Activated B cell treated with CpG ODN at 0.5 μM for 24 hours (primary cell): ENCODE results near the gene PRKCH. TPM values are rescaled to one million over a fixed set of nuclear protein-coding genes. Genes with fewer than 3 reads are reported as not detected.

Experiments used
- ATAC-seq: fragments of 200-7000 bp; cut with Tn5 transposase; one replicate; pipeline ENCODE4 v1.10.0; 2021; ENCODE audit warnings: low read depth, mild to moderate bottlenecking, moderate library complexity
- CTCF ChIA-PET: fragments of 350-600 bp; sonication (Branson Sonifier 250); formaldehyde crosslinking; loops from one replicate; lab custom pipeline; 2021; ENCODE audit warnings: antibody characterized with exemption; lab: Charles Lee
- POLR2A ChIA-PET: fragments of 350-600 bp; sonication (Branson Sonifier 250); formaldehyde crosslinking; loops from one replicate; lab custom pipeline; 2021; ENCODE audit warnings: antibody characterized with exemption; lab: Charles Lee
- DNase-seq: peaks from one replicate; pipeline ENCODE4 v3.0.0; 2022
- H3K27ac Mint-ChIP-seq: one replicate; pipeline ENCODE4 v1.8.0; 2020; ENCODE audit warnings: mixed read lengths
- H3K27me3 Mint-ChIP-seq: one replicate; pipeline ENCODE4 v1.8.0; 2021; ENCODE audit warnings: mixed read lengths
- H3K36me3 Mint-ChIP-seq: one replicate; pipeline ENCODE4 v1.8.0; 2021; ENCODE audit warnings: low read depth, mixed read lengths
- H3K4me1 Mint-ChIP-seq: one replicate; pipeline ENCODE4 v1.8.0; 2021; ENCODE audit warnings: mixed read lengths
- H3K4me3 Mint-ChIP-seq: one replicate; pipeline ENCODE4 v1.8.0; 2020; ENCODE audit warnings: mild to moderate bottlenecking, mixed read lengths
- H3K9me3 Mint-ChIP-seq: one replicate; pipeline ENCODE4 v1.8.0; 2020; ENCODE audit warnings: mixed read lengths
- intact Hi-C: fragments of 100-400 bp; cut with micrococcal nuclease; formaldehyde crosslinking; loops from one replicate; pipeline ENCODE4 v1.15.1; 2024
- total RNA-seq: library from RNA; stranded (reverse); gene quantifications from 2 replicates; pipeline ENCODE4 v1.2.3, GENCODE V29; 2022
- TF ChIP-seq, protein P1 (sequence below): fragments of 200-600 bp; IDR thresholded peaks from one replicate; pipeline ENCODE4 v1.8.0; 2022; ENCODE audit warnings: antibody characterized with exemption, mild to moderate bottlenecking

The PRKCH gene
- total RNA-seq, 1 donor from 2014 or later: 4.6 TPM

DNA sequence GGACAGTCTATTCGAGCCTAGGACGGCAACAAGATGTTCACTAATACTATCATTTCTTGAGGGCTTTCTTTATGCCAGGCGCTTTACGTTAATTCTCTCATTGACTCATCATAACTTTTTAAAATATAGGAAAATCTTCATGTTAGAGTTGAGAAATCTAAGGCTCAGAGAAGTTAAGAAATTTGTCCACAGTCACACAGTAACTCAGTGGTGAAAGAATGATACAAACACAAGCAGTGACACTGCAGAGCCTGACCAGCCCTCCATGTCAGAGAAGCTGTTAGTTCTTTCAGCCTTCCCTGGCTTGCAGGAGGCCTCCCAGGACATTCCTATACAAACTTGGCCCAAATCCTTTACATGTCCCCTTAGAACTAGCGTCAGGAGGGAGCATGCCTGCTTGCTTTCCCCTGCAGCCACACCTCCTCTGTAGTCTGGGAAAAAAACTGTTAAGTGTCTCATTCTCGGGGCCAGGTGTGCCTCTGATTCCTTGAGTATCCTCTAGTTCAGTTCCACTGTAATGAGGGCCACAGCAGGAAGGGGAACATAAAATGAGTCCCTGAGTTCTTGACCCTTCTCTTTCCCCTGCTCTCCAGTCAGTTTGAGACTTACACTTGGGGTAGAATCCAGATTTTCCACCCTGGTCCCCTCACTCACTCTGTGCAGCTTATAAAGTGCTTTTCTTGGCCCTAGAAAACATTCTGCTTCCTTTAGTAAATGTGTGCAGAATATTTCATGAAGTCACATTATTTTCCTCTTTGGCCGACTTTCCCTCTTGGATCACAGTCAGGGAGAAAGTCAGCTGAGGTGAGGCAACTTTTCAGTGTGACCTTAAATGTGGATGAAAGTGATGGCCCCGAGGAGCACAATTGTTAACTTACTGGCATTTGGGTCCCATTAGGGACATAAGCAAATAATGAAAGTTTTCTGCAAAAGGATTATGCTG lies 221.7 kb downstream of the PRKCH start:
- Mint-ChIP-seq H3K4me3 (no peak overlapping the region), H3K4me1 (no peaks in the 10 kb centered on the region), H3K27me3 (no peaks in the 10 kb centered on the region), H3K36me3 (no peaks in the 10 kb centered on the region), H3K9me3 (no peaks in the 10 kb centered on the region), H3K27ac (no peak overlapping the region)
- intact Hi-C loops: no loop called here
- CTCF ChIA-PET: no interaction called here
- TF ChIP-seq, protein P1, sequence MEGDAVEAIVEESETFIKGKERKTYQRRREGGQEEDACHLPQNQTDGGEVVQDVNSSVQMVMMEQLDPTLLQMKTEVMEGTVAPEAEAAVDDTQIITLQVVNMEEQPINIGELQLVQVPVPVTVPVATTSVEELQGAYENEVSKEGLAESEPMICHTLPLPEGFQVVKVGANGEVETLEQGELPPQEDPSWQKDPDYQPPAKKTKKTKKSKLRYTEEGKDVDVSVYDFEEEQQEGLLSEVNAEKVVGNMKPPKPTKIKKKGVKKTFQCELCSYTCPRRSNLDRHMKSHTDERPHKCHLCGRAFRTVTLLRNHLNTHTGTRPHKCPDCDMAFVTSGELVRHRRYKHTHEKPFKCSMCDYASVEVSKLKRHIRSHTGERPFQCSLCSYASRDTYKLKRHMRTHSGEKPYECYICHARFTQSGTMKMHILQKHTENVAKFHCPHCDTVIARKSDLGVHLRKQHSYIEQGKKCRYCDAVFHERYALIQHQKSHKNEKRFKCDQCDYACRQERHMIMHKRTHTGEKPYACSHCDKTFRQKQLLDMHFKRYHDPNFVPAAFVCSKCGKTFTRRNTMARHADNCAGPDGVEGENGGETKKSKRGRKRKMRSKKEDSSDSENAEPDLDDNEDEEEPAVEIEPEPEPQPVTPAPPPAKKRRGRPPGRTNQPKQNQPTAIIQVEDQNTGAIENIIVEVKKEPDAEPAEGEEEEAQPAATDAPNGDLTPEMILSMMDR: no peak
- DNase-seq: no peak
- no peak for ATAC-seq
- POLR2A ChIA-PET: interaction anchor here (0.7 kb wide), 1 partner anchor 34 kb away, joined by 6 read pairs; no protein-coding TSS in a partner anchor

DNA sequence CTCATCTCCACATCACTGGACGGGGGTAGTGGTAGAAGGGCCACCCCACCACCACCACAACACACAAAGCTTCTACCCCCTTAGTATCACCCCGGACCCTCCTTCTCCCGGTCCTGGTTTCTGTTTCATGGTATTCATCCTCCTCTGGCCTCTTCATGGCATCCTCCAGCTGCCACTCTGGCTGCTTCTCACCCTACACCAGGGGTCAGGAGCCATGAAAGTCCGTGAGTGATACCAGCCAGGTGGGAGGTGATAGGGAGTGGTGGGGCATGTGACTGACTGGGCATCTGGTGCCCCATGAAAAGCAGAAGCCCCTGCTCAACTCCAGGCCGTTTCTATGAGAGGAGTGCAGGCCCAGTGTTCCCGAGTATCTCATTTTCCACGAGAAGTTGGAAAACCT lies 222.6 kb downstream of the PRKCH start:
- no peak overlapping the region for H3K27ac Mint-ChIP-seq
- no peaks in the 10 kb centered on the region for H3K9me3 Mint-ChIP-seq
- intact Hi-C loops: no loop called here
- ChIA-PET POLR2A (no interaction called here), CTCF (no interaction called here)
- no peaks in the 10 kb centered on the region for H3K27me3 Mint-ChIP-seq
- TF ChIP-seq, protein P1: no peak
- no peak for ATAC-seq
- no peak overlapping the region for H3K4me3 Mint-ChIP-seq
- no peaks in the 10 kb centered on the region for H3K4me1 Mint-ChIP-seq
- H3K36me3 Mint-ChIP-seq: no peaks in the 10 kb centered on the region
- no peak for DNase-seq

DNA sequence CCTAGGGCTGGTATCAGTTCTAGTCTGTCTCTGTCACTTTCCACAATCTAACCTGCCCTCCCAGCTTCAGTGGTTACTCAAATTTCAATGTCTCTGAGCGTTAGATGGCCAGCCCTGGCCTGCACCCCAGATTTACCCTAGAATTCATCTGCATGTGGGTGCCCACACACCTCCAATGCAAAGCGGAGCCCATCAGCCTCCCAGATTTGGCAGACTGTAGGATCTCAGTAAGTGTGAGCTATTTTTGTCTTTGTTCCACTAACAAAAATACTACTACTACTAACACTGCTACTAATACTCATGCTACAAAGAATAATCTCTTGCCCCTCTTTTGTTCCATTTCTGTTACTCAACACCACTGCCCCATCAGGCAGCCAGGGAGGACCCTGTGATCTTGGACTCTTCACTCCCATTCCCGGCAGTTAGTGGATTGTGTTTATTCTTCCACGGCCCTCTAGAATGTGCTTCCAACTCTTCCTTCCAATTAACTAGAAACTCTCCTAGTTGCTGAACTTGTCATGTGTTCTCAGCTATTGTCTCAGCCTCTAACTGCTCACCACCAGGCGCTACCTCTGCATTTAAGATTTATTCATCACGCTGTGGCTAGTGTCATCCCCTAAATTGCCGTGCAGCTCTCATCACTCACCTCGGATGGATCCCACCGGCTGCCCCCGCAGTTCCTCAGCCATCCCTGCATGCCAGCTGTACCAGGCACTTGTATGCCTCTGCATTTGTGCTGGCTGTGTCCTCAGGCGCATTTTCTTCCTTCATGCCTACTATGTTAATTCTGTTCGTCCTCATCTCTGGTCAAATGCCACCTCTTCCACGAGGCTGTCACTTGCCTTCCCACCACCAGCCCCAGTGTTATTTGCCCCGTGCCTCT lies 223.3 kb downstream of the PRKCH start:
- Mint-ChIP-seq H3K27ac (no peak overlapping the region), H3K4me3 (no peak overlapping the region), H3K9me3 (no peaks in the 10 kb centered on the region), H3K4me1 (no peaks in the 10 kb centered on the region), H3K36me3 (no peaks in the 10 kb centered on the region), H3K27me3 (no peaks in the 10 kb centered on the region)
- TF ChIP-seq, protein P1: no peak
- ChIA-PET CTCF (interaction anchor here (0.9 kb wide), 1 partner anchor 13 kb away, joined by 3 read pairs; no protein-coding TSS in a partner anchor), POLR2A (no interaction called here)
- intact Hi-C loops: no loop called here
- DNase-seq: no peak
- ATAC-seq: no peak

DNA sequence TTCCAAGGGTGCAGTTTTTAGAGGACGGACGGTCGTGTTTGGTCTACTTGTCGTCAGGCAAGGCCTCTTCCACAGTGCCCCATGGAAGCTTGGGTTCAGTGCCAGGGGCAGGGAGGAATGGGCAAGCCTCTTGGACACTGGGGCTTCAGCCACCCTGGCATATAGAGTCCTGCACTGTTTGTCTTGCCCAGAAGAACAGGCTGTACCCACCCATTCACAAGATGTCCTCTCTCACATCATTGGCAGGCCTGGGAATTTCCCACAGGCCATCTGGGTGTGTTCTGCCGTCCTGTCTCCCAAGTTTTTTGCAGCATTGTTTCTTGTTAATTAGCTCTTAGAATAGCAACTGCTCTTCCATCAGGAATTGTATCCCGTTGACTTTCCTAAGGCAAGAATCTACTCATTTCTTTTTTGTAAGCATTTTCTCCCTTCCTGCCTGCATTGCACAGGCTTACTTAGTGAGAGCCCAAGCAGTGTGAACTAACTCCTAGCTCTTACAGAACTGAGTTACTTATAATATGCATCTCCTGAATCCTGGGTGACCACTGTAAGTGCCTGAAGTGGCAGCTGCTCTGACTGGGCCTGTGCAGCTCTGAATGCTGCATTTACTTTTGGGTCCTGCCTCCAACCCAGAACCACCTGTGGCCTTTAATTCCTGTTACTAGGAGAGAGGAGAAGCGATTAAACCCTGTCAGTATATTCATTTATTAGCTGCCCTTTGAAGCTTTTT lies 224.5 kb downstream of the PRKCH start:
- CTCF ChIA-PET: no interaction called here
- Mint-ChIP-seq H3K27ac (no peak overlapping the region), H3K9me3 (no peaks in the 10 kb centered on the region), H3K4me1 (peaks cover 8% of the 10 kb centered on the region), H3K4me3 (no peak overlapping the region), H3K27me3 (no peaks in the 10 kb centered on the region), H3K36me3 (no peaks in the 10 kb centered on the region)
- intact Hi-C loops: no loop called here
- no peak for ATAC-seq
- POLR2A ChIA-PET: interaction anchor here (0.6 to 1.6 kb wide), 3 partner anchors 42 to 69 kb away, joined by 3 to 14 read pairs (median 5); no protein-coding TSS in a partner anchor
- DNase-seq: no peak
- TF ChIP-seq, protein P1: no peak
